Astrocyte (in vitro differentiated cells and primary cell): ENCODE results near the gene ASXL1. TPM values are rescaled to one million over a fixed set of nuclear protein-coding genes. Genes with fewer than 3 reads are reported as not detected.
"Not testable (repeated sequence)": the region's sequence is repeated elsewhere in the genome, so short reads cannot be mapped to it uniquely, and the experiment has no call there.

Source experiments
- DNase-seq: peaks from one replicate; pipeline ENCODE4 v3.0.0-alpha.2; 2010; ENCODE audit warnings: low read depth
- FAIRE-seq: peaks from 2 replicates; lab custom pipeline; 2011; peaks lifted over from hg19 to GRCh38; lab: Jason Lieb, UNC
- H2AFZ ChIP-seq: 2 replicates; pipeline ENCODE4 v1.6.0; 2012; ENCODE audit warnings: low read depth, low read length, inconsistent platforms
- H3K27ac ChIP-seq: 2 replicates; pipeline ENCODE4 v1.5.1; 2011; ENCODE audit warnings: low read depth, low read length, inconsistent platforms
- H3K27me3 ChIP-seq: 2 replicates; pipeline ENCODE4 v1.6.0; 2011; ENCODE audit warnings: low read length, inconsistent platforms; ENCODE audit not compliant: insufficient read depth
- H3K36me3 ChIP-seq: 2 replicates; pipeline ENCODE4 v1.5.1; 2011; ENCODE audit warnings: low read length, inconsistent platforms; ENCODE audit not compliant: insufficient read depth
- H3K4me1 ChIP-seq: 2 replicates; pipeline ENCODE4 v1.5.1; 2011; ENCODE audit warnings: low read length, inconsistent platforms; ENCODE audit not compliant: insufficient read depth
- H3K4me2 ChIP-seq: 2 replicates; pipeline ENCODE4 v1.6.0; 2012; ENCODE audit warnings: low read length, inconsistent platforms
- H3K4me3 ChIP-seq: 2 replicates; pipeline ENCODE4 v1.5.1; 2011; ENCODE audit warnings: low read depth, mild to moderate bottlenecking, low read length, inconsistent platforms; ENCODE audit not compliant: insufficient read depth
- H3K79me2 ChIP-seq: 2 replicates; pipeline ENCODE4 v1.6.0; 2012; ENCODE audit warnings: mild to moderate bottlenecking, low read length, inconsistent platforms; ENCODE audit not compliant: insufficient read depth
- H3K9ac ChIP-seq: 2 replicates; pipeline ENCODE4 v1.6.0; 2012; ENCODE audit warnings: mild to moderate bottlenecking, low read length, inconsistent platforms
- H3K9me3 ChIP-seq: 2 replicates; pipeline ENCODE4 v1.5.1; 2012; ENCODE audit warnings: low read depth, mild to moderate bottlenecking, low read length, inconsistent platforms; ENCODE audit not compliant: insufficient read depth
- H4K20me1 ChIP-seq: 2 replicates; pipeline ENCODE4 v1.6.0; 2012; ENCODE audit warnings: low read length, inconsistent platforms; ENCODE audit not compliant: insufficient read depth
- H3K27ac Mint-ChIP-seq: one replicate; pipeline ENCODE4 v1.8.0; 2021; ENCODE audit warnings: mild to moderate bottlenecking, mixed read lengths; ENCODE audit not compliant: unreplicated experiment
- H3K27me3 Mint-ChIP-seq: one replicate; pipeline ENCODE4 v1.8.0; 2021; ENCODE audit warnings: low read depth, mixed read lengths; ENCODE audit not compliant: unreplicated experiment
- H3K36me3 Mint-ChIP-seq: one replicate; pipeline ENCODE4 v1.8.0; 2021; ENCODE audit warnings: low read depth, mixed read lengths; ENCODE audit not compliant: unreplicated experiment
- H3K4me1 Mint-ChIP-seq: one replicate; pipeline ENCODE4 v1.8.0; 2021; ENCODE audit warnings: low read depth, mixed read lengths; ENCODE audit not compliant: unreplicated experiment
- H3K4me3 Mint-ChIP-seq: one replicate; pipeline ENCODE4 v1.8.0; 2021; ENCODE audit warnings: mild to moderate bottlenecking, moderate library complexity, mixed read lengths; ENCODE audit not compliant: unreplicated experiment
- H3K9me3 Mint-ChIP-seq: one replicate; pipeline ENCODE4 v1.8.0; 2021; ENCODE audit warnings: mild to moderate bottlenecking, mixed read lengths; ENCODE audit not compliant: unreplicated experiment
- CTCF ChIP-seq: IDR thresholded peaks from 2 replicates; pipeline ENCODE4 v1.5.1; 2011; ENCODE audit warnings: low read depth, mild to moderate bottlenecking, inconsistent platforms, low read length, moderate library complexity; ENCODE audit not compliant: insufficient read depth
- EZH2 ChIP-seq: IDR thresholded peaks from 2 replicates; pipeline ENCODE4 v1.6.1; 2012; ENCODE audit warnings: mild to moderate bottlenecking, low read length, inconsistent platforms; ENCODE audit not compliant: insufficient read depth
- total RNA-seq: library from RNA; stranded (reverse); gene quantifications from 2 replicates; pipeline ENCODE4 v1.2.1, GENCODE V29; 2021

ASXL1 gene
- total RNA-seq, 1 donor from 2014 or later = 62.4 TPM

GRCh38 chr20:32337937-32338661, 20.0 kb upstream of the ASXL1 start:
- Histone ChIP-seq H3K27ac (no peak overlapping the region), H3K79me2 (no peaks in the 10 kb centered on the region), H3K9ac (no peak overlapping the region), H2AFZ (no peak overlapping the region), H3K9me3 (no peaks in the 10 kb centered on the region), H4K20me1 (peaks cover 3% of the 10 kb centered on the region), H3K36me3 (no peaks in the 10 kb centered on the region), H3K27me3 (no peaks in the 10 kb centered on the region), H3K4me2 (no peak overlapping the region), H3K4me3 (no peak overlapping the region), H3K4me1 (peaks cover 13% of the 10 kb centered on the region)
- no peak for DNase-seq
- FAIRE-seq = no peak
- no peak overlapping the region for H3K4me3 Mint-ChIP-seq
- H3K9me3 Mint-ChIP-seq = no peaks in the 10 kb centered on the region
- H3K27ac Mint-ChIP-seq = no peak overlapping the region
- TF ChIP-seq EZH2 = no peak
- TF ChIP-seq CTCF = no peak
- H3K36me3 Mint-ChIP-seq = peaks cover 9% of the 10 kb centered on the region
- H3K4me1 Mint-ChIP-seq = peaks cover 11% of the 10 kb centered on the region
- H3K27me3 Mint-ChIP-seq = no peaks in the 10 kb centered on the region

GRCh38 chr20:32338665-32339064, 19.5 kb upstream of the ASXL1 start:
- TF ChIP-seq CTCF (no peak), EZH2 (no peak)
- Histone ChIP-seq H3K27me3 (no peaks in the 10 kb centered on the region), H3K27ac (no peak overlapping the region), H3K4me1 (peaks cover 10% of the 10 kb centered on the region), H3K9me3 (no peaks in the 10 kb centered on the region), H4K20me1 (peaks cover 3% of the 10 kb centered on the region), H2AFZ (no peak overlapping the region), H3K36me3 (no peaks in the 10 kb centered on the region), H3K79me2 (no peaks in the 10 kb centered on the region), H3K9ac (no peak overlapping the region), H3K4me2 (no peak overlapping the region), H3K4me3 (no peak overlapping the region)
- no peaks in the 10 kb centered on the region for H3K27me3 Mint-ChIP-seq
- H3K27ac Mint-ChIP-seq = no peak overlapping the region
- H3K4me1 Mint-ChIP-seq = peaks cover 7% of the 10 kb centered on the region
- no peaks in the 10 kb centered on the region for H3K9me3 Mint-ChIP-seq
- H3K36me3 Mint-ChIP-seq = peaks cover 9% of the 10 kb centered on the region
- FAIRE-seq (no peak), DNase-seq (no peak)
- H3K4me3 Mint-ChIP-seq = no peak overlapping the region

- DNase-seq (no peak), FAIRE-seq (no peak)
- Mint-ChIP-seq H3K4me3 (no peak overlapping the region), H3K27me3 (no peaks in the 10 kb centered on the region), H3K27ac (no peak overlapping the region), H3K9me3 (no peaks in the 10 kb centered on the region), H3K4me1 (peaks cover 4% of the 10 kb centered on the region), H3K36me3 (peaks cover 9% of the 10 kb centered on the region)
- Histone ChIP-seq H2AFZ (no peak overlapping the region), H3K9me3 (no peaks in the 10 kb centered on the region), H3K4me3 (no peak overlapping the region), H3K27ac (no peak overlapping the region), H3K4me1 (peaks cover 6% of the 10 kb centered on the region), H3K36me3 (no peaks in the 10 kb centered on the region), H3K4me2 (no peak overlapping the region), H4K20me1 (peaks cover 3% of the 10 kb centered on the region), H3K79me2 (no peaks in the 10 kb centered on the region), H3K27me3 (no peaks in the 10 kb centered on the region), H3K9ac (no peak overlapping the region)
- TF ChIP-seq CTCF = no peak
- no peak for TF ChIP-seq EZH2
Observed at GRCh38 chr20:32339116-32339515, 19.0 kb upstream of the ASXL1 start.

GRCh38 chr20:32341053-32341452, 17.1 kb upstream of the ASXL1 start:
- not testable (repeated sequence) for DNase-seq, H2AFZ ChIP-seq, H3K9me3 Mint-ChIP-seq, H3K9ac ChIP-seq, H3K4me3 ChIP-seq, H3K27me3 Mint-ChIP-seq, H3K36me3 ChIP-seq, H3K4me1 ChIP-seq, H3K79me2 ChIP-seq, H3K4me3 Mint-ChIP-seq, H3K4me2 ChIP-seq, FAIRE-seq, H3K27me3 ChIP-seq, H3K27ac ChIP-seq, H3K9me3 ChIP-seq, H3K36me3 Mint-ChIP-seq, H3K27ac Mint-ChIP-seq, H4K20me1 ChIP-seq, H3K4me1 Mint-ChIP-seq
